ENCODE measurements around the gene FYB2. TPM values are rescaled to one million over a fixed set of nuclear protein-coding genes. Genes with fewer than 3 reads are reported as not detected.
A peak's percentile ranks its signal among the peaks of the same experiment; 100 is the strongest.

Gene FYB2
- total RNA-seq, 1 donor from 2014 or later = 1.3 TPM

DNA sequence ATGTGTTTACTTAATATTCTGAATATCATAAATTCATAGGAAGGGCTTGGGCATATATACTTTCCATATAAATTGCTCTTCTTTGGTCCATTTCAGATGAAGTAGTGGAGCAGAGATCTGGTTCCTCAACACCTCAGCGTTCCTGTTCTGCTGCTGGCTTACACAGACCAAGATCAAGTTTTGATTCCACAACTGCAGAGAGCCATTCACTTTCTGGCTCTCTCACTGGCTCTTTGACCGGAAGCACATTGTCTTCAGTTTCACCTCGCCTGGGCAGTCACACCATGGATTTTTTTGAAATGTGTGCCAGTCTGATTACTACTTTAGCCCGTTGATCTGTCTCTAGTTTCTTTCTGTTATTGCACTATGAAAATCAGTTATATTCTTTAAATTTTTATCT, 111.8 kb downstream of the FYB2 start:
- peaks cover 11% of the 10 kb centered on the region for H3K4me1 Mint-ChIP-seq (ENCODE audit: unreplicated experiment)
- no peak overlapping the region for H3K27ac Mint-ChIP-seq
- H3K9me3 Mint-ChIP-seq = peaks cover 5% of the 10 kb centered on the region
- DNase-seq (ENCODE audit: extremely low spot score, unreplicated experiment) = no peak
- TF ChIP-seq, protein P1, sequence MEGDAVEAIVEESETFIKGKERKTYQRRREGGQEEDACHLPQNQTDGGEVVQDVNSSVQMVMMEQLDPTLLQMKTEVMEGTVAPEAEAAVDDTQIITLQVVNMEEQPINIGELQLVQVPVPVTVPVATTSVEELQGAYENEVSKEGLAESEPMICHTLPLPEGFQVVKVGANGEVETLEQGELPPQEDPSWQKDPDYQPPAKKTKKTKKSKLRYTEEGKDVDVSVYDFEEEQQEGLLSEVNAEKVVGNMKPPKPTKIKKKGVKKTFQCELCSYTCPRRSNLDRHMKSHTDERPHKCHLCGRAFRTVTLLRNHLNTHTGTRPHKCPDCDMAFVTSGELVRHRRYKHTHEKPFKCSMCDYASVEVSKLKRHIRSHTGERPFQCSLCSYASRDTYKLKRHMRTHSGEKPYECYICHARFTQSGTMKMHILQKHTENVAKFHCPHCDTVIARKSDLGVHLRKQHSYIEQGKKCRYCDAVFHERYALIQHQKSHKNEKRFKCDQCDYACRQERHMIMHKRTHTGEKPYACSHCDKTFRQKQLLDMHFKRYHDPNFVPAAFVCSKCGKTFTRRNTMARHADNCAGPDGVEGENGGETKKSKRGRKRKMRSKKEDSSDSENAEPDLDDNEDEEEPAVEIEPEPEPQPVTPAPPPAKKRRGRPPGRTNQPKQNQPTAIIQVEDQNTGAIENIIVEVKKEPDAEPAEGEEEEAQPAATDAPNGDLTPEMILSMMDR (conservative IDR thresholded peaks at IDR 0.05) = no peak
- no peaks in the 10 kb centered on the region for H3K27me3 Mint-ChIP-seq
- H3K4me3 Mint-ChIP-seq = no peak overlapping the region
- H3K36me3 Mint-ChIP-seq = peaks cover 36% of the 10 kb centered on the region

- H3K4me1 Mint-ChIP-seq (ENCODE audit: unreplicated experiment) = no peaks in the 10 kb centered on the region
- H3K4me3 Mint-ChIP-seq = no peak overlapping the region
- TF ChIP-seq, protein P1 (conservative IDR thresholded peaks at IDR 0.05) = no peak
- no peak for DNase-seq (ENCODE audit: extremely low spot score, unreplicated experiment)
- H3K27ac Mint-ChIP-seq = no peak overlapping the region
- H3K9me3 Mint-ChIP-seq = peaks cover 10% of the 10 kb centered on the region
- H3K27me3 Mint-ChIP-seq = no peaks in the 10 kb centered on the region
- H3K36me3 Mint-ChIP-seq = peaks cover 47% of the 10 kb centered on the region
These were observed 115.5 kb downstream of the FYB2 start for GRCh38 chr1:56703747-56704146.

- Mint-ChIP-seq H3K9me3 (peaks cover 5% of the 10 kb centered on the region), H3K4me3 (no peak overlapping the region), H3K27ac (no peak overlapping the region), H3K4me1 (ENCODE audit: unreplicated experiment) (no peaks in the 10 kb centered on the region), H3K36me3 (peaks cover 19% of the 10 kb centered on the region), H3K27me3 (no peaks in the 10 kb centered on the region)
- TF ChIP-seq, protein P1 (conservative IDR thresholded peaks at IDR 0.05) = no peak
- no peak for DNase-seq (ENCODE audit: extremely low spot score, unreplicated experiment)
These were observed 122.5 kb downstream of the FYB2 start for GRCh38 chr1:56696663-56697062.

GRCh38 chr1:56688522-56689026, 130.6 kb downstream of the FYB2 start:
- Mint-ChIP-seq H3K27me3 (no peaks in the 10 kb centered on the region), H3K9me3 (peaks cover 4% of the 10 kb centered on the region), H3K4me1 (ENCODE audit: unreplicated experiment) (peaks cover 3% of the 10 kb centered on the region), H3K4me3 (no peak overlapping the region), H3K27ac (peak overlapping the region; percentile 6), H3K36me3 (no peaks in the 10 kb centered on the region)
- DNase-seq (ENCODE audit: extremely low spot score, unreplicated experiment) = no peak
- TF ChIP-seq, protein P1 (conservative IDR thresholded peaks at IDR 0.05) = no peak

GRCh38 chr1:56686169-56686568, 133.0 kb downstream of the FYB2 start:
- H3K9me3 Mint-ChIP-seq = peaks cover 4% of the 10 kb centered on the region
- H3K4me1 Mint-ChIP-seq (ENCODE audit: unreplicated experiment) = peaks cover 3% of the 10 kb centered on the region
- peak overlapping the region; percentile 39 for H3K27ac Mint-ChIP-seq
- no peaks in the 10 kb centered on the region for H3K36me3 Mint-ChIP-seq
- no peak overlapping the region for H3K4me3 Mint-ChIP-seq
- no peak for DNase-seq (ENCODE audit: extremely low spot score, unreplicated experiment)
- TF ChIP-seq, protein P1 (conservative IDR thresholded peaks at IDR 0.05) = no peak
- H3K27me3 Mint-ChIP-seq = no peaks in the 10 kb centered on the region

DNA sequence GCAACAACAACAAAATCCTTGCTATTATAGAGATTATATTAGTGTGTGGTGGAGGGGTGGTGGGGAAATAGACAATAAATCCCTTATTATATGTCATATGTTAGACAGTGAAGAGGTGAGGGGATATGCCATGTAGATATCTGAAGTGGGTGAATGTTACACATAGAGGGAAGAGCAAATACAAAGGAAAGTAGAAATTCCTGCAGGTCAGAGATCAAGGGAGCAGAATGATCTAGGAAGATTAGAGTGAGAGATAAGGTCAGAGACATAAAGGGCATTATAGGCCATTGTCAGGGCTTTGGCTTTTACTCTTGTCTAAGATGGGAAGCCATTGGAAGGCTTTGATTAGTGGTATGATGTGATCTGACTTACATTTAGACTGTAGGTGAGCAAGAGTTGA, 135.6 kb downstream of the FYB2 start:
- Mint-ChIP-seq H3K27ac (no peak overlapping the region), H3K36me3 (peaks cover 10% of the 10 kb centered on the region), H3K4me3 (no peak overlapping the region), H3K9me3 (peaks cover 4% of the 10 kb centered on the region), H3K4me1 (ENCODE audit: unreplicated experiment) (peaks cover 3% of the 10 kb centered on the region), H3K27me3 (no peaks in the 10 kb centered on the region)
- TF ChIP-seq, protein P1 (conservative IDR thresholded peaks at IDR 0.05) = no peak
- DNase-seq (ENCODE audit: extremely low spot score, unreplicated experiment) = no peak

Data from type B pancreatic cell (in vitro differentiated cells).